ENCODE data around the gene TAS2R8. TPM values are rescaled to one million over a fixed set of nuclear protein-coding genes. Genes with fewer than 3 reads are reported as not detected.

TAS2R8 gene
- total RNA-seq, result not detected
- long read RNA-seq, result 0 reads

- Histone ChIP-seq H3K4me1 (no peaks in the 10 kb centered on the region), H3K36me3 (no peaks in the 10 kb centered on the region), H3K9me3 (replicated peaks) (no peaks in the 10 kb centered on the region), H3K27me3 (ENCODE audit: low read depth) (no peaks in the 10 kb centered on the region), H3K27ac (replicated peaks) (no peak within 1 kb of the TSS), H3K4me3 (no peak within 1 kb of the TSS)
- intact Hi-C loops (cut with micrococcal nuclease), result no loop called here
- TF ChIP-seq CTCF (IDR thresholded peaks at IDR 0.05; ENCODE audit: borderline replicate concordance), result no peak
- DNase-seq, result no peak
These were observed at the start of gene TAS2R8 for GRCh38 chr12:10807186-10807585. TSS of gene TAS2R8 (minus strand) at chr12:10807286. CDS start at chr12:10806980, 306 bp downstream.

- TF ChIP-seq CTCF (IDR thresholded peaks at IDR 0.05; ENCODE audit: borderline replicate concordance), result no peak
- H3K27ac ChIP-seq (replicated peaks), result no peak overlapping the region
- DNase-seq, result no peak
- H3K27me3 ChIP-seq (ENCODE audit: low read depth), result no peaks in the 10 kb centered on the region
- H3K9me3 ChIP-seq (replicated peaks), result peaks cover 22% of the 10 kb centered on the region
- peaks cover 17% of the 10 kb centered on the region for H3K36me3 ChIP-seq
- no peak overlapping the region for H3K4me3 ChIP-seq
- intact Hi-C loops (cut with micrococcal nuclease), result no loop called here
- peaks cover 10% of the 10 kb centered on the region for H3K4me1 ChIP-seq
These were observed 48.7 kb upstream of the TAS2R8 start for GRCh38 chr12:10855807-10856206.

GRCh38 chr12:10853776-10854175 is 46.7 kb upstream of the TAS2R8 start:
- Histone ChIP-seq H3K4me1 (peaks cover 10% of the 10 kb centered on the region), H3K36me3 (peaks cover 14% of the 10 kb centered on the region), H3K4me3 (no peak overlapping the region), H3K27me3 (ENCODE audit: low read depth) (no peaks in the 10 kb centered on the region), H3K27ac (replicated peaks) (no peak overlapping the region), H3K9me3 (replicated peaks) (peaks cover 22% of the 10 kb centered on the region)
- no peak for DNase-seq
- intact Hi-C loops (cut with micrococcal nuclease), result no loop called here
- TF ChIP-seq CTCF (IDR thresholded peaks at IDR 0.05; ENCODE audit: borderline replicate concordance), result no peak

- TF ChIP-seq CTCF (IDR thresholded peaks at IDR 0.05; ENCODE audit: borderline replicate concordance), result no peak
- Histone ChIP-seq H3K4me1 (peaks cover 10% of the 10 kb centered on the region), H3K27me3 (ENCODE audit: low read depth) (no peaks in the 10 kb centered on the region), H3K9me3 (replicated peaks) (peaks cover 7% of the 10 kb centered on the region), H3K4me3 (no peak overlapping the region), H3K36me3 (peaks cover 9% of the 10 kb centered on the region), H3K27ac (replicated peaks) (no peak overlapping the region)
- DNase-seq, result no peak
- intact Hi-C loops (cut with micrococcal nuclease), result no loop called here
These were observed 44.3 kb upstream of the TAS2R8 start for GRCh38 chr12:10851243-10851858.

GRCh38 chr12:10849425-10849878 is 42.4 kb upstream of the TAS2R8 start, which contains the start of gene PRR4:
TSS of gene PRR4 (minus strand) at chr12:10849475. CDS start at chr12:10849437, 38 bp downstream.
- intact Hi-C loops (cut with micrococcal nuclease), result no loop called here
- no peaks in the 10 kb centered on the region for H3K9me3 ChIP-seq (replicated peaks)
- no peak for DNase-seq
- H3K36me3 ChIP-seq, result peaks cover 6% of the 10 kb centered on the region
- peaks cover 10% of the 10 kb centered on the region for H3K4me1 ChIP-seq
- no peaks in the 10 kb centered on the region for H3K27me3 ChIP-seq (ENCODE audit: low read depth)
- H3K4me3 ChIP-seq, result no peak within 1 kb of the TSS
- H3K27ac ChIP-seq (replicated peaks), result no peak within 1 kb of the TSS
- TF ChIP-seq CTCF (IDR thresholded peaks at IDR 0.05; ENCODE audit: borderline replicate concordance), result no peak
